T-helper 9 cell (primary cell): ENCODE results near the gene ESRRG.

Experiments
- DNase-seq: peaks from one replicate; pipeline ENCODE4 v3.0.0-alpha.2; 2020

Gene ESRRG

DNA sequence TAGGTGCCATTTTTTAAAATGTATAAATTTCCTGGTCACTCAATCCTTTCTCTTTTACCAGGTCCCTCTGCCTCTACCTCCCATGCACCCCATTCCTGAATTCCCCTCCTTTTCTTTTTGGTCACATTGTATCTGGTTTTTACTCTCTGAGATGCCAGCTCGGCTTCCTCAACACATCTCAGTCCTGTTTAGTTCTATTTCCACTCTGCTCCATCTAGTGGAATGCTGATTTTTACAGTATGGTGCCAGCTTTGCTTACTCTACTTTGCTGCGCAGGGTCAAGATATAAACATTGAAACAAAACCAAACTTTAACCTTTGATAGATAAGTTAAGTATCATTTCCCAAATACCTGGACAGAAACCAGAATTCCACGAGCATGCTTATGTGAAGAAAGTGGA, 96.0 kb downstream of the ESRRG start:
- no peak for DNase-seq

DNA sequence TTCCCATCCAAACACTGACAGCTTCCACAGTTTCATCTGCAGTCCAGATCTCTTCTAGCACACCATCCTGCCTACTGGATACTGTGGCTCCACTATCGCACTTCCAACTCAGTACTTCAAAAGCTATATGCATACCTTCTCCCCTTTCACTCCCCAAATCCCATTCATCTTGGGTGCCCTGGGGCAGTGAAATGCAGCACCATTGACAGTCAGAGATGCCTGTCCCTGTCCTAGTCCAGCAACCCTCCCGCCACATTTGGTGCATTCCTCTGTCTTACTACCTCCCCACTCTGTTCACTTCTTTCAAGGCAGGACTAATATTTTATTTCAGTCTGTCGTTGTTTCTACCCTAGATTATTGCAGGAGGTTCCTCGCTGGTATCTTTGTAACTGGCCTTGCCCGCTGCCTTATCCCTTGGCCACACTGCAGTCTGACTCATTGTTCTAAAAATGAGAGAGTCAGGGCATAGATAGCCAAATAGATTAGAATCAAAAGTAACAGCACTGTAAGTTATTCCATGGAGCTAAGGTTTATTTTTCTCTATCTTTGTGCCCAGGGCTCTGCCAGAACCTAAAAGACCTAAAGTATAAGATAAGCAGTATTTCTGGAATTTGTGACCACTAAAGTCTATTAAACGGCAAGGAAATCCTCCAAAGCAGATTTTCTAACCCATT, 96.7 kb downstream of the ESRRG start:
- DNase-seq, result no peak

DNA sequence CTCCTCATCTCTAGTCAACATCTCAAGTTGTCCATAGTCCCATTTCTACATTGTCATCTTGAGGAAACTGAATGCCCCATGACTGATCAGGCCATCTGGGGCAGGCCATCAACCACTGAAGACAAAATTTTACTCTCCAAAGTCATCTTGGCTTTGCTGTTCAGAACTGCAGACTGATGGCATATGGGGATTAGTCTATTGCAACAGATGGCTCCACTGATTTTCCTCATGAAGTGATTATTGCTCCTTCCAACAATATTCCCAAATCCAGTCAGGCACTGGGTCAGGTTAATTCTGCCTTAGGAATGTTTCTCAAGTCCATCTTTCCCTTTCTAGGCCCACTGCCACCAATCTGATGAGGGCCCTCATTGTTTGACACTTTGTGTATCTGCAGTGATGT, 101.7 kb downstream of the ESRRG start:
- no peak for DNase-seq

DNA sequence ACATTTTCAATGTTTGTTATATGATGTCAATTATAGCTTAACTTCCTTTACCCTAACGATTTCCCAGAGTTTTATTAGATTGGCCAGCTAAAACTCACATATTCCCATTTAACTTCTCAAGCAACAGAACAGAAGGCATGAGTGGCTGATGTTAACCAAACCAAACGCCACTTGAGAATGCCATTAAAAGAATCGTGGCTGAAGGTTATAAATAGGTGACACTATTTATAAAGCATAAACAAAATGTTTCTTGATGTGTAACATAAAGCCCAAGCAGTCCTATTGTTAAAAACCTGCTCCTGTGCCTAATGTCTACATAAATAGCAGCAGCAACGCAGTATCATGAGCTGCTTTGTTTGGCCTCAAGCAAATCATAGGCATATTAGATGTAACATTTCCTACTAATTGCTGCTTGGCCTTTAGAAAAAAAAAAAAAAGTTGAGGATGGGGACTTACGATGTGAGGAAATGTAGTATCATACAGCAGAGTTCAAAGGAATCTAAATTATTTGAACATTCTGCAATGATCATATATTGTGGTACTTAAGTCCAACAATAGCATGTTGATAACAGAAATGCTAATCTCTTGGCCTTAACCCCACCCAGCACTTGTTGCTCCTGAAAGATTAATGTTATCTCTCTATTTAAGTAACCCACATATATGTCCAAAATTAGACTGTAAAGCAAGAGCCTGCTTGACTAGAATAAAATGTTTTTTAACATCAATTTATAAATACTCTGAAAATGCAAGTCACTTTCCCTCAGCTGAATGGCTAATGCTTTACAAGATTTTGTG, 106.0 kb downstream of the ESRRG start:
- no peak for DNase-seq

GRCh38 chr1:216616425-216616824, 106.8 kb downstream of the ESRRG start:
- no peak for DNase-seq

DNA sequence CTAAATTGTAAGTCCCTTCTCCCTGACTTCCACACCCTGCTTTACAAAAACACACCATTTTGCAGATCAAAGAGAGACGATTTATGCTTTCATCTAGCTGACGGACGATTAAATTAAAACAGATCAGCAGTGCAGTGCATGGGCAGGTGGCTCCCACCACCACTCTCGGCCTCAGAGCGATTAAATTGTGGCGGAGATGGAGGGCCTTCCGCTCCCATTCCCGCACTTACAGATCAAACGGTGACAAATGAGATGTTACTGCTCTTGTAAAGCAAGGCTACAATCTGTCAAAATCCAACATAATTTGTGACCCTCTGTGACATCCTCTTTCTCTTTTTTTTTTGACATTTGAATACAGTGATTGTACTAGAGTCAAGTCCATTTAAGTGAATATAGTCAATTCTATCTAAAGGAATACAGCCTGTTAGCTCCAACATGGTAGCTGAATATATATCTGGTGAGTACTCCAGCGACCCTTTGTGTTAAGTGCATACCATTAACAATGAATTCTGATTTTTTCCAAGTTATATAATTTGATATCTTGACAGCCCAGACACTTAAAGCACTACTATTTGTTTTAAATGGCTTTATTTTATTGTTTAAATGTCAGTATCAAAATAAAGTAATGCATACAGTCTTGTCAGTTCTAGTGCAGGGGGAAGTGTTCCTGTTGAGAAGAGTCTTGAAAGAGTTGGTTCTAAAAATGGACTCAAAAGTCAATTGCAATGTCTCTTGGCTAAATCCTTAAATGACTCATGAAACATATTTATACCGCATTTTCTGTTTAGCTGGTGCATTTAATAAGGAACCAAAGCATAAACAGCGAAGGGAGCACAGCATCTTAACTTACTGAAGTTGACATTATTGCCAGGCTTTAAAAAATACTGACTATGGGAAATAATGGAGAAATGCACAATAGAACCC, 109.0 kb downstream of the ESRRG start:
- DNase-seq, result no peak

- no peak for DNase-seq
Observed at GRCh38 chr1:216612291-216612690, 110.9 kb downstream of the ESRRG start.

DNA sequence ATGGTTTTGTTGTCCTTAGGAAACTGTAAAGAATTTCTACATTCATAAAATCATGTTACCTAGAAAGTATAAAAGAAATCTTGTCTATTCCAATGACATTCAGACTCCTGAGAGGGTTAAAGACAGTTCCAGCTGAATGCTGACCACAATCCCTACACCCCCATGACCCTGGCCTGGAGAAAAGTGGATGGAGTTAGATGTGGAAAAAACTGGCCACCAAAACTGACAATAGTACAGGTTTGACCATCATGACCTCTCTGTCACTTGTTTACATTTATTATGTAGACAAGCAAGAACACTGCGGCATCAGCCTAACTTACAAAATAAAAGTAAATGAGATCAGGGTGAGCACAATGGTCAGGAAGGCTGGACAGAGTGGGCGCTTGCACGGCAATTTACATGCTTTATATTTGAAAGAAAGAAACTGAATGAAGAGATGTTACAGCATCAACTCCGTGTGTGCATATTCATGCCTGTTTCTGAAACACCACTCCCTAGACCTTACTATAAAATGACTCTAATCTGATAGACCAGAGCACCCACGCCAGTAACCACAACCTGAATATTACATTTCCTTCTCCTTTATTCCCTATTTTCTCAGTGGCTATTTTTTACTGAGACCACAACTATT, 116.0 kb downstream of the ESRRG start:
- DNase-seq, result no peak

DNA sequence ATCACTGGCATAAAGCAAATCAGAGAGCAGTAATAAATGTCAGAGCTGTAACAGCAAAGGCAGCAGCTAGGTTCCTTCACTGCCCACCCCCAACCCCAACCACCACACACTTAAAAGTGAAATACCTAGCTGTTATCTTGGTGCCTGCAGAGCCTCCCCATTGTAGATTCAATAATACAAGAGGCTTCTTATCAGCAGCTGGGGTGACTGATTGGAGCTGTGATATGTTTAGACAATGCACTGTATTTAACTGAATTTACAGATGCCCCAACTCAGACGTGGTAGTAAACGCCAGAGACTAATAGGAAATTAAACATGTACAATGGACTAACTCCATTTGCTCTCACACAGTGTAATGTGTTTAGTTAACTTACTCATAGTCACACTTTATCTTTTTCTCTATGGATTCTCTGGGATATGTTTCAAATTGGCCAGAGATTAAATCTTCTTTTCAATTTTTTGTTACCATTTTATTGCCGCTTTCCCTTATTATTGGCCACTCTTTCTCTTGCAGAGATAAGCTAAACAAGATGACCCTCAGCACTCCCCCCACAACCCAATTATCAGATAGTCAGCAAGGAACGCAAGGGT, 117.1 kb downstream of the ESRRG start:
- DNase-seq, result no peak

GRCh38 chr1:216604771-216605170, 118.5 kb downstream of the ESRRG start:
- DNase-seq, result no peak

GRCh38 chr1:216600730-216601609, 122.3 kb downstream of the ESRRG start:
- no peak for DNase-seq

GRCh38 chr1:216599851-216600250, 123.4 kb downstream of the ESRRG start:
- no peak for DNase-seq

- no peak for DNase-seq
Observed at GRCh38 chr1:216598448-216598847, 124.8 kb downstream of the ESRRG start.

DNA sequence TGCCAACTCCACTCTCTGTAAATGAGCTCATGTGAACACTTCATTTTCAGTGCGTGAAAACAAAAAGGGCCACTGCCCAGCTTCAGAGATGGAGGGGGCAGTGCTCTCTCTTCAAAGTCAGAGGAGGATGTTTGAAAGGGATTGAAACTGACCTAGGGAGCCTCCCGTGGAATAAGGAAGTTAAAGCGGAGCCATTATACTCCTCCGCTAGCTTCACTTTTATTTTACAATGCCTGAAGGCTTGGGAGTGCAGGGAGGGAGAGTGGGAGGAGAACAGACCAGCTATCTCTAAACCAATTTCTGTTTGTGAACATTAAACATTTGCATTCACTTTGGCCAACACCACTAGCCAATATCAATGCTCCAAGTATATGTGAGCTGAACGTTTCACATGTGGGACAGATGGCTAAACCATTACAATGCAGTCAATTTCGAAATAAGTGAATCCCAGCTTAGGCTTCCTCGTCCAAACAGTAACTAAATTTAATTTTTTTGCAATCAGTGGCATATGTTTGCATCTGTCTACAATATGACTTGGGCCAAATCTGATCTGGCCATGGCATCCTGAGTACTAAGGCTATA, 126.9 kb downstream of the ESRRG start:
- no peak for DNase-seq

GRCh38 chr1:216587715-216588114, 135.5 kb downstream of the ESRRG start:
- DNase-seq, result no peak

DNA sequence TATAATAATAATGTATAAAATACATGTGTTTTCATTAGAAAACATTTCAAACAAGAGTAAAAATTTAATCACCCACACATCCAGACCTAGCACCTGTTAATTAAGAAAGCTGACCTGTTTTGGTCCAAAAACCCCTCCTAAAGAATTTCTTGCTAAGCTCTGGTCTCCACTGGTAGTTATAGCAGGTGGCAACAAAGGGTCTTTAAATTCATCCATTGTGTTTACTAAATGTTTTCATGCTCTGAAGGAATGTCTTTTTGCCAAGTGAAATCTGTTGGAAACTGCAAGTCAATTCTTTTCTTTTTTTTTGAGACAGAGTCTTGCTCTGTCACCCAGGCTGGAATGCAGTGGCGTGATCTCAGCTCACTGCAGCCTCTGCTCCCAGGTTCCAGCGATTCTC, 141.1 kb downstream of the ESRRG start:
- DNase-seq, result no peak

DNA sequence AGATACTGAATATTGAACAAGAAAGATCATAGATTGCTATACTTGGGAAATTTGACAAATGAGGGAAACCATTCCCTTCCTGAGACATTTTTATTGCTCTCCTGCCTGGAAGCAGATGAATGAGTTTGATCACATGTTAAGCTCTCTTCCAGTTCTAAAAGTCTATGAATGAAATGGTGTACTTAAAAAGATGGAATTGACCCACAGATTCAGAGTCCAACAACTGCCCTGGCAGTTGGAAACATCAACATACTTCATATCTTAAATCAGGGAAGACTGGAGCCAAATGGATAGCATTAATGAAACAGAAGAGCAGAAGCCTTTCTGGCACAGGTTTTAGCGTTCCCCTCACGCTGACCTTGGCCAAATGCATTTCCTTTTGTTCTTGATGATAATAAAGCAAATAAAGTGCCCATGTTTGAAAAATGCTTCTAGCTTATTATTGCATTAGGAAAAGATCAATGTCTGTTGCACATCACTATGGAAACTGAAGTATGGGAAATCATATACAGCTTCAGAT, 142.6 kb downstream of the ESRRG start:
- DNase-seq, result no peak

DNA sequence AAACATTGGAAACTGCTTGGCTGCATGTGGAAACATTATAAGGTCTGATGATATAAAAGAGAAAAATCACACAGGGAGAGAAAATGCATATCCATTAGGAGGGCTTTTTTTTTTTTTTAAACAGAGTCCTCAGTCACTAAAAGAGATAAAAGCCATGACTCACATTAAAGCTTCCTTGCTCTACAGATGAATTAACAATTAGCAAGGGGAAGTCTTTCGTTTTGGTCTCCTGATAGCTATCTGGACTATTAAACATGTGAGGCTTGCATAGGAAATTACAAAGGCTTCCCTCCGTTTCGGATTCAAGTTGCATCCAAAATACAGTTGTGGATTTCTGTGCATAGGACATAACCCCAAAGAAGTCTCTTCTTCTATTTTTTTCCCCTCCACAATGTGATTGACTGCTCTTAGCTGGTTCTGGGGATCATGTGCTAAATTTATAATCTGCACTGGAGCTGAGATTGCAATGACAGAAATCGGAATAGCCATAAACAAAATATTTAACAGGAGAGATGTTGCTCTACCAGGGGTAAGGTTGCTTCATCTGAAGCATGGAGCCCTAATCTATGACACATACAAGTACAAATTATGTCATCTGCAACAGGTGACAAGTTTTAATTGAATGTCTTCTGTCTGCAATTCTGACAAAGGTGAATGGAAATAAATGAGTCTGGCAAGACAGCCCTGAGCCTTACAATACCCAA, 146.8 kb downstream of the ESRRG start:
- DNase-seq, result no peak

DNA sequence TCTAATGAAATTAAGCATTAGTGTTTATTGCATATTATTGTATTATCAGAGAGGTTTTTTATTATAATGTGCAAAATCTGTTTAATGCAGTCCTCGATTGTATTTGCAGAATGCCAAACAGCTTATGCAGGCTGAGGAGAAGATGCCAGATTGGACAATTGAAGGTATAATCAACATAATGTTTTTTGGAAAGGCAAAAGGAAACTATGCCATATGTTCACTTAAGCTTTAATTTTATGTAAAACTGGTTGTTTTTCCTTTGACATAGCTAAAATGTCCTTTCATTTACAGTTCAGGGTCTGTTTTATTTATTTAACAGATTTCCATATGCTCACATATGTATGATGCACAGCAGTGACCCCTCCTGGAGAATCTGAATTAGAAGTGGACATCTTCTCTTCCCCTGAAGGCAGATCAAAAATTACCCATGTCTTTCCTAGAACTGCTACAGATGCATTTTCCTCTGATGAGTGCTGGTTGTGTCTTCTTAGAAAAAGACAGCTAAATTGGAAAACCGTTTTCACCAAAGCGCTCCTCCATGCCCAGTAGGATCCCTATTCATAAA, 156.5 kb downstream of the ESRRG start:
- no peak for DNase-seq

- DNase-seq, result no peak
Observed at GRCh38 chr1:216563087-216563486, 160.1 kb downstream of the ESRRG start.
